Caco-2 (cell line): ENCODE measurements around the gene TBP. TPM values are rescaled to one million over a fixed set of nuclear protein-coding genes. Genes with fewer than 3 reads are reported as not detected.
A peak's percentile ranks its signal among the peaks of the same experiment; 100 is the strongest.

Experiments
- BruUV-seq: library from RNA; stranded (reverse); fragments of 400-500 nt; replicated peaks from 2 replicates; lab custom pipeline; 2021; lab: Mats Ljungman, UMichigan
- CTCF ChIA-PET: fragments of 300-600 bp; sonication (Branson Sonifier 250); formaldehyde crosslinking; loops from one replicate; lab custom pipeline; 2022; ENCODE audit warnings: antibody characterized with exemption; lab: Charles Lee
- POLR2A ChIA-PET: fragments of 300-600 bp; sonication (Branson Sonifier 250); formaldehyde crosslinking; loops from one replicate; lab custom pipeline; 2022; ENCODE audit warnings: antibody characterized with exemption; lab: Charles Lee
- DNase-seq, 2 experiments: peaks; one replicate each; pipeline versions ENCODE4 v3.0.0 to v3.0.0-alpha.2; 2020 to 2022
- H3K27me3 ChIP-seq: replicated peaks from 2 replicates; pipeline ENCODE4 v1.6.0; 2011; ENCODE audit warnings: low read length; ENCODE audit not compliant: control insufficient read depth, insufficient read depth
- H3K36me3 ChIP-seq: 2 replicates; pipeline ENCODE4 v1.5.1; 2011; ENCODE audit warnings: low read length; ENCODE audit not compliant: control insufficient read depth, insufficient read depth
- H3K4me1 ChIP-seq: fragments of 250-450 bp; sonication (Bioruptor Pico); 2 replicates; pipeline ENCODE4 v1.5.1; 2020; ENCODE audit warnings: mild to moderate bottlenecking
- H3K4me3 ChIP-seq: 2 replicates; pipeline ENCODE4 v1.5.1; 2011; ENCODE audit warnings: low read depth, mild to moderate bottlenecking, control low read depth, low read length
- H3K9me3 ChIP-seq: fragments of 250-450 bp; sonication (Bioruptor Pico); 2 replicates; pipeline ENCODE4 v1.5.1; 2020; ENCODE audit warnings: mild to moderate bottlenecking, moderate library complexity
- H3K27ac Mint-ChIP-seq: one replicate; pipeline ENCODE4 v1.8.0; 2022; ENCODE audit warnings: mixed read lengths; ENCODE audit not compliant: unreplicated experiment
- H3K27me3 Mint-ChIP-seq: one replicate; pipeline ENCODE4 v1.8.0; 2022; ENCODE audit warnings: mixed read lengths; ENCODE audit not compliant: insufficient read depth, unreplicated experiment
- H3K36me3 Mint-ChIP-seq: one replicate; pipeline ENCODE4 v1.8.0; 2022; ENCODE audit warnings: mild to moderate bottlenecking, mixed read lengths; ENCODE audit not compliant: insufficient read depth, unreplicated experiment
- H3K4me1 Mint-ChIP-seq: one replicate; pipeline ENCODE4 v1.8.0; 2022; ENCODE audit warnings: low read depth, mixed read lengths; ENCODE audit not compliant: unreplicated experiment
- H3K4me3 Mint-ChIP-seq: one replicate; pipeline ENCODE4 v1.8.0; 2022; ENCODE audit warnings: mild to moderate bottlenecking, moderate library complexity, mixed read lengths; ENCODE audit not compliant: unreplicated experiment
- H3K9me3 Mint-ChIP-seq: one replicate; pipeline ENCODE4 v1.8.0; 2022; ENCODE audit warnings: mixed read lengths; ENCODE audit not compliant: unreplicated experiment
- CTCF ChIP-seq, 2 experiments: fragments of 200-600 bp in 1 of 2; IDR thresholded peaks; 1 replicate in 1 of 2; 2 replicates in 1 of 2; pipeline versions ENCODE4 v1.5.1 to v1.8.0; 2011 to 2022; ENCODE audit warnings: antibody characterized with exemption in 1 of 2, control low read depth in 1 of 2, inconsistent platforms in 1 of 2, low read depth in 1 of 2, low read length in 1 of 2, mild to moderate bottlenecking in 1 of 2, moderate library complexity in 1 of 2; ENCODE audit not compliant: insufficient read depth in 1 of 2, severe bottlenecking in 1 of 2, unreplicated experiment in 1 of 2
- intact Hi-C: fragments of 100-400 bp; cut with micrococcal nuclease; formaldehyde crosslinking; loops from one replicate; pipeline ENCODE4 v1.10.0; 2022; ENCODE audit not compliant: unreplicated experiment
- total RNA-seq: library from RNA; stranded (reverse); gene quantifications from 2 replicates; pipeline ENCODE4 v1.2.3, GENCODE V29; 2022

TBP gene
- total RNA-seq, 1 experiment from 2014 or later = 20.8 TPM

- DNase-seq = peak in 1 of 2 experiments; percentile 36
- Histone ChIP-seq H3K9me3 (no peaks in the 10 kb centered on the region), H3K4me1 (peaks cover 9% of the 10 kb centered on the region), H3K4me3 (peak overlapping the region; percentile 73), H3K27me3 (no peaks in the 10 kb centered on the region), H3K36me3 (peaks cover 1% of the 10 kb centered on the region; the same call in 1 of the 2 replicates)
- ChIA-PET POLR2A (interaction anchor here (1.0 kb wide), 2 partner anchors 31 to 802 kb away, joined by 3 to 6 read pairs; partner anchors contain the start of genes DYNLT2, ERMARD and PDCD2), CTCF (interaction anchor here (1.0 kb wide), 1 partner anchor 30 kb away, joined by 5 read pairs; the partner anchor contains the start of gene PDCD2)
- Mint-ChIP-seq H3K27ac (no peak overlapping the region), H3K9me3 (no peaks in the 10 kb centered on the region), H3K4me1 (peaks cover 8% of the 10 kb centered on the region), H3K27me3 (no peaks in the 10 kb centered on the region), H3K36me3 (peaks cover 41% of the 10 kb centered on the region), H3K4me3 (no peak overlapping the region)
- TF ChIP-seq CTCF (IDR thresholded peaks at IDR 0.05; ENCODE audit: insufficient read depth in 1 of 2, low read depth in 1 of 2, low read length in 1 of 2, severe bottlenecking in 1 of 2, unreplicated experiment in 1 of 2) = no peak
- no TSS peak for BruUV-seq
- intact Hi-C loops = loop anchor here (1.0 to 5.0 kb wide), 2 partner anchors 31 to 851 kb away; partner anchors contain the start of genes C6orf120, PDCD2 and WDR27
These were observed 596 bp upstream of the TBP start for GRCh38 chr6:170553534-170554012.

- Mint-ChIP-seq H3K9me3 (no peaks in the 10 kb centered on the region), H3K27ac (no peak overlapping the region), H3K4me3 (no peak overlapping the region), H3K4me1 (peaks cover 8% of the 10 kb centered on the region), H3K27me3 (no peaks in the 10 kb centered on the region), H3K36me3 (peaks cover 37% of the 10 kb centered on the region)
- TF ChIP-seq CTCF (IDR thresholded peaks at IDR 0.05; ENCODE audit: insufficient read depth in 1 of 2, low read depth in 1 of 2, low read length in 1 of 2, severe bottlenecking in 1 of 2, unreplicated experiment in 1 of 2) = no peak
- intact Hi-C loops = loop anchor here (5.0 kb wide), 1 partner anchor 852 kb away; the partner anchor contains the start of genes C6orf120 and WDR27
- DNase-seq = no peak
- peak overlapping the region; percentile 92 for H3K4me3 ChIP-seq
- no peaks in the 10 kb centered on the region for H3K9me3 ChIP-seq
- H3K4me1 ChIP-seq = peaks cover 9% of the 10 kb centered on the region
- peaks cover 1% of the 10 kb centered on the region; the same call in 1 of the 2 replicates for H3K36me3 ChIP-seq
- CTCF ChIA-PET = no interaction called here
- TSS peak; percentile 52 for BruUV-seq
- POLR2A ChIA-PET = no interaction called here
- no peaks in the 10 kb centered on the region for H3K27me3 ChIP-seq
These were observed 598 bp downstream of the TBP start for GRCh38 chr6:170554796-170555137.

GRCh38 chr6:170555305-170555704, 1.1 kb downstream of the TBP start:
- TF ChIP-seq CTCF (IDR thresholded peaks at IDR 0.05; ENCODE audit: insufficient read depth in 1 of 2, low read depth in 1 of 2, low read length in 1 of 2, severe bottlenecking in 1 of 2, unreplicated experiment in 1 of 2) = no peak
- Mint-ChIP-seq H3K9me3 (no peaks in the 10 kb centered on the region), H3K36me3 (peaks cover 41% of the 10 kb centered on the region), H3K27me3 (no peaks in the 10 kb centered on the region), H3K27ac (no peak overlapping the region), H3K4me1 (peaks cover 8% of the 10 kb centered on the region), H3K4me3 (no peak overlapping the region)
- no peaks in the 10 kb centered on the region for H3K27me3 ChIP-seq
- CTCF ChIA-PET = no interaction called here
- POLR2A ChIA-PET = no interaction called here
- intact Hi-C loops = no loop called here
- DNase-seq = no peak
- no peaks in the 10 kb centered on the region for H3K9me3 ChIP-seq
- BruUV-seq = no TSS peak
- peaks cover 1% of the 10 kb centered on the region; the same call in 1 of the 2 replicates for H3K36me3 ChIP-seq
- peaks cover 9% of the 10 kb centered on the region for H3K4me1 ChIP-seq
- H3K4me3 ChIP-seq = peak overlapping the region; percentile 92
